Measurements from ENCODE around the gene CSF1R.
A peak's percentile ranks its signal among the peaks of the same experiment; 100 is the strongest.

The CSF1R gene

GRCh38 chr5:150085950-150086715 is at the start of gene CSF1R:
CSF1R (minus strand) TSS chr5:150086554; CDS start chr5:150086427, 127 bp downstream.
- DNase-seq: no peak

DNA sequence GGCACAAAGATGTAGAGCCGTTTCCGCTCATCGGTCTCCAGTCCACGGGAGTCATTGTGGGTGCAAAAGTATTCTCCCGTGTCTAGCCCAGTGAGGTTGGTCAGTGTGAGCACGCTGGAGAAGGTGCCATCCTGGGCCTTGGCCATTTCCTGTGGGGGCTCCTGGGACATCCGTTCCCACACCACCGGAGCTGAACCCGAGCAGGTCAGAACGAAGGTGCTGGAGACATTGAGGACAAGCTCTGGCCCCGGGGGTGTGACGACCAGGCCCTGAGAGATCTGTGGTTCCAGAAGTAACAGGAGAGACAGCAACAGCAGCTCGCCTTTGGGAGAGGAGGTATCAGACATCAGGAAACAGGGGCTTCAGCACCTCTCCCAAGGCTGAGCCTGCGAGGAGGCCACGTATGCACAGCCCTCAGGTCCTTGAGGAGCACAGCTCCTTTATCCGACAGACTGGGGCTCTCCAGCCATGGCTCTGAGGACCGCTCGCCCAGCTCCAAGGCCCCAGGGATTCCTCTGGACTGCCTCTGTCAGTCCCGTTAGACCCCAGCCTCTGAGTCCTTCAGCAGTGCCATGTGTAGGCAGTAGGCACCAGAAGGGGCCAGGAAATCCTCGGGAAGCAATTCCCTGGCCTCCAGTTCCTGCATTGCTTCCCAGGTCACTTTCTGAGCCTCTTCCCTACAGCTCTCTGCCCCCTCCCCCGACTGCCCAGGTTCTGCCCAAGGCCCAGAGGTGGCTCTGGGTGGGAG is 49.4 kb upstream of the CSF1R start:
- DNase-seq: no peak

- no peak for DNase-seq
These were observed 47.8 kb upstream of the CSF1R start for GRCh38 chr5:150134198-150134588.

DNA sequence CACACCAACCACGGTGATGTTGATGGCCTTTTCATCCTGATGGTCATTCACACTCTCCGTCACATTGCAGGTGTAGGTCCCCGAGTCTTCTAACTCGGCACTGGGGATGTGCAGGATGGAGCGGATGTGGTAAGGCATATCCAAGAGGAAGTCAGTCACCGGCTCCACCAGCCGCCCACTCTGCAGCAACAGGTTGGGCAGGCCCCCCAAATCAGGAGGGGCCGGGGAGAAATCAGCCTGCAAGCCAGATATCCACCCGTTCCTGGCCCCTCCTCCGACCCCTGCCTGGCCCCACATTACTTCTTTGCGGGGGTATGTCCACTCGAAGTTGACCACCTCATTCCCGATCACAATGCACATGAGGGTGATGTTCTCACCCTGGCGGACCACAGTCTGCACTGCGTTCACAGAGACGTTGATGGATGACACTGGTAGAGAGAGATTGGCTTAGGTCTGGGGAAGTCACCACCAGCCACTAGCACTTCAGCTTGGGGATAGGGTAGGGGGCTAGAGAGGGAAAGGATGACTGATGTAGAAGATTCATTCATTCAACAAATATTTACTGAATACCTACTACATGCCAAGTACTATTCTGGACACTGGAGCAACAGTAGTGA is 47.3 kb upstream of the CSF1R start:
- no peak for DNase-seq

DNA sequence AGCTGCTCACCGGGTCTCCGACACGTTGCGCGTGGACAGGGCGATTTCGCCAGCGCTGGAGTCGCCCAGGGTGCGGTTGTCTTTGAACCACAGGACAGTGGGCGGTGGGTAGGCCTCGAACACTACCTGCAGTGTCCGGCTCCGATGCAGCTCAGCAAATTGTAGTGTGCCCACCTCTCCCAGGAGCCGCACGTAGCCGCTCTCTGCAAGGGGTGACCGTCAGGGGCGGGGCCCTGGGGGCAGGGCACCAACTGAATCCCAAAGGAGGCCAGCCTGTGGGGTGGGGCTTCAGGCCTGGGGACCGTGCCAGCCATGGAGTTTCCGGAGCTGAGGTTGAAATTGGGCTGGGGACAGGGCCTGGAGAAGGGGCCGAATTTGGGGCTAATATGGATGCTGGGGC is 46.4 kb upstream of the CSF1R start:
- DNase-seq: no peak

DNA sequence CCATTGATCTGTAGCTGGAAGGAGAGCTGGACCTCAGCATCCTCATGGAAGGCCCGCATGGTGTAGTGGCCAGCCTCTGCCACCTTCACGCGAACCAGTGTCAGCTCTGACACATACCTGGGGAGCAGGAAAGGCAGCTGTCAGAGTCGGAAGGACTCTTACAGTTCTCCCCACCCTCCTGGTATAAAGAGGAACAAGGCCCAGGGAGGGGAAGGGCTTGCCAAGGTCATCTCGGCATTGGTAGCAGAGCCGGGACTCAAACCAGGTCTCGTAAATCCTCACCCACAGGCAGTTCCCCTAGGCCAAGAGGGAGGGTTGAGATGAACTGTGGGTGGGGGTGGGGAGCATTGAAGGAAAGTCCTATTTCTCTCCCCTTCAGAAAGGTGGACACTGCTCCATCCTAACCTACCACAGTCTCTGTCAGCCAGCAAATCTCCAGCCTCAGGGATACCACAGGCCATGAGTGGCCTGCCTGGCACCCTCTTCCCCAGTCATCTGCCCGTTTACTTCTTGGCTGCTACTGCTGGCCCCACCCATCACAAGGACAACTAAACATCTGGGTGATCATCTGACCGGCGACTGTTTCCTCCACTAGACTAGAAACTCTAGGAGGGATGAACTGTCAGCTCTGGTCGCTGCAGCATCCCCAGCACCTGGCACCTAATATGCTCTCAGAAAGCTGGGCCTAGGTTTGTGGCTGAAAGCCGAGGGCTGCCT is 45.8 kb upstream of the CSF1R start:
- no peak for DNase-seq

DNA sequence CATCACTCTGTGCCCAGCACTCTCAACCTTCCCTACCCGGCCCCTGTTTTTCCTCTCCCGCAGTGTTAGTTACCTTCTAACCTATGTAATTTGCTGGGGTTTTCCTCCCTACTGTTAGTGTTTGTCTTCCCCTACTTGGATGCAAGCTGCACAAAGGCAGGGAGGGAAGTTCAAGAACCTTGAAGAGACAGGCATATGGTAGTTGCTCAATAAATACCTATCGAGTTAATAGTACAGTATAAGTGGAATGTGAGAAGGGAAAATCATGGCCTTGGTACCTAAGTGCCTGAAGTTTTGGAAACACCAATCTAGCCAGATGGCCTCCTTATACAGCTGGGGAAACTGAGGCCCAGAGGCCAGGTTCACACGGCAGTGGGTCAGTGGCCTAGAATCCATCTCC is 45.1 kb upstream of the CSF1R start:
- no peak for DNase-seq

- DNase-seq: no peak
These were observed 44.2 kb upstream of the CSF1R start for GRCh38 chr5:150130493-150130922.

DNA sequence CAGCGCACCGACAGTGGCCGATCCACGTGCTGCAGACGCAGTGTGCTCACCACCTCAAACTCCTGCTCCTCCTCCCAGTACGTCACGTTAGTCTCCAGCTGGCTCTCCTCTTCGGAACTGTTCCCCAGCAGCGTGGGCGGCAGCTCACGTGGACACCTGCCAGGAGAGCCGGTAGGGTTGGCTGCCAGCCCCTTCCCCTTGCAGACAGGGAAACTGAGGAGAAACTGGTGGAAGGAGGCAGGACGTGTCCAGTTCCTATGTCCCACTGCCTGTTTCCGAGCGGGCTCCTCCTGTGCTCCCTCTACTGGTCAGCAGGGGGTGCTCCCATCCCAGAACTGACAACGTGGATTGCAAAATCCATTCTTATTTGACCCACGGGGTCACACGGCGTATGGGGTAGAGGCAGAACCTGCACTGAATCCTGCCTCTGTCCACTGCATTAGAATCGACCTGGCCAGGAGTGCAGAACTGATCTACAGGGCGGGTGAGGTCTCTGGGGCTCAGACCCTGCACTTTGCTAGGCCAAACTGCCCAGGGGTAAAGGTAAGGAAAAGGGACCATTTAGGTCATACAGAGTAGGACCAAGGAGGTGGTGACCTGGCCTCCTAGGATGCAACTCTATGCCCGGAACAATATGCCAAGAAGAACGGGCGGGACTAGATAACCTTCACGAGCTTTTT is 43.6 kb upstream of the CSF1R start:
- DNase-seq: peak; percentile 71

DNA sequence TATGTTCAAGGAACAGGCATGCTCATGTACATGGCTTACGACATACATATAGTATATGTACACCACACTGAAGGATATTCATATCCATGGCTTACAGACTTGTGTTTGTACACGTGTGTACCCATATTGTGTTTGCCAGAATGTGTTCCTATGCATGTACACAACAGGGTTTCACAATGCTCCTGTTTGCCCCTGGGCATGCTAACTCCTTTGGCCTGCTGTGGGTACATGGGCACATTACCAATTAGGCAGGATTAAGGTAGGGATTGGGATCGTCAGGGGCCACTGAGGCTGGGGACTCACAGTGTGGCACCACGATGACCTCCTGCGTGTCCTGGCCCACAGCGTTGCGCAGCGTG is 43.1 kb upstream of the CSF1R start:
- DNase-seq: no peak

- DNase-seq: no peak
These were observed 40.5 kb upstream of the CSF1R start for GRCh38 chr5:150126921-150127265.

DNA sequence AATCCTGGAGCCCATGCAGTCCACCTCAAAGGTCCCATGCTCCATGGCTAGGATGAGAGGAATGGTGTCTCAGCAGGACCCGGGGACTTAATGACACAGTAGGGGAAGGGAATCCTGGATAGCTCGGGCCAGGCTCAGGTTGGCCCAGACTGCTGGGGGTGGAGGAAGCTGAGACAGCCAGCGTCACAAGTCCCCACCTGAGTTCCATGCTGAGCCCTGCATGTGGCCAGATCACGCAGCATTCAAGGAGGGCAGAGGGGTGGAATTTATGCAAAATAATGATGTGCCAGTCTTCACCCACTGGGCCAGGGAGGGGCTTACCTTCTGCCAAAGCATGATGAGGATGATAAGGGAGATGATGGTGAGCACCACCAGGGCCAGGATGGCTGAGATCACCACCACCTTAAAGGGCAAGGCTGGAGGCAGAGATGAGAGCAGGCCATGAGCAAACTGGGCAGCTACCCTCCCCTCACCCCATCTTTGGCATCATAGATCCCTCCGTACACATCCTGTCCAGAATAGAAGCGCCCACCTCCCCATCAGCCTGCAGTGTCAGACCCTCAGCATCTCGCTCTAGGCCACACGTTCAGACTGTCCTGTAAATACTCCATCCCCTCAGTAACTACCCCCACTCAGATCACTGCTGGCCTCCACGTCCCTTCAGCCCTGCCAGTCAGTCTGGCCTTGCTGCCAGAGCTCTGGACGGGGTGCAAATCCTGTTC is 40.0 kb upstream of the CSF1R start:
- DNase-seq: no peak

DNA sequence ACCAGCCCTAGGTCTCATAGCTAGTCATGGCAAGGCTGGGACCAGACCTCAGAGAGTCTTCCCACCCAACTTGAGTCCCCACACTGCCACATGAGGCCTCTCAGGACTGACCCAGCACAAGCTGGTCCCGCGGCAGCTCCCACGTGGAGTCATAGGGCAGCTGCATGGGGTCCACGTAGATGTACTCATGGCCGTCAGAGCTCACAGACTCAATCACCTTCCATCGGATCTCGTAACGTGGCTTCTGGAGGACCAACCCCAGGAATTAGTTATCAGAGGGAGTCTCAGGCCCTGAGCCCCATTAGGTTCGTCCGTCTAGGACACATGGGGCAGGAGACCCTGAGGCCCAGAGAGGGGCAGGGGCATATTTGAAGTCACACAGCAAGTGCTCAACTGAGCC is 39.0 kb upstream of the CSF1R start:
- DNase-seq: no peak

DNA sequence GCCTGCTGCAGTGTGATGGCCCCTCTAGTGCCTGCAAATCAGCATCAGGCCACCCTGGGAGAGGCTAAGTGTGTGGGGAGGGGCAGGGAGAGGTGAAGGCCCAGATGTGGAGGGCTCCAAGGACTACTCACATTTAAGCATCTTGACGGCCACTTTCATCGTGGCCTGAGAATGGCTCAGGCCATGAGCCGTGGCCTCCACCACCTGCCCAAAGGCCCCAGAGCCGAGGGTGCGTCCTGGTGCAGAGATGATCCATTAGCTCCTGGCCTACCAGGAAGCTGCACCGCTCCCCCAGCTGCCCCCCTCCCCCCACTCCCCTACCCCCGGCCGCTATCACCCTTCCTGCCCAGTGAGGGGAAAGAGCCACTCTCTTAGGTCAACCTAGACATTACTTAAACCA is 38.2 kb upstream of the CSF1R start:
- no peak for DNase-seq

DNA sequence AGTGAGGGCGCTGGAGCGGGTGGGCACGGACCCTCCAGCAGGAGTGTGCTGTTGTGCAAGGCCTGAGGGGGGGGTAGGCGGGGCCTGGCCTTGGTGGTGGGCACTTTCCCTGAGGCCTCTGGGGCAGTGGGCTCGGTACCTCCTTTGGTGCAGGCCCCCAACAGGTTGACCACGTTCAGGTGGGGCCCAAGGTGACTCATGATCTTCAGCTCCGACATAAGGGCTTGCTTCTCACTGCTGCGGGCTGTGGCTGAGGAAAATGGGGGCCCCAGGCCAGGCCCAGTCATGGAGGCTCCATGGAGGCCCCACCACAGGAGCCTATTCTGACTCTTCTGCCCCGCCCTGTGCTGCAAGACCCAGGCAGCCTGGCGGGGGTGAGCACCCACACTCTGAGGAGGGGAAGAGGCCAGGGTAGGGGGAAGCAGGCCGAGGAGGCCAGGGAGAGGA is 37.8 kb upstream of the CSF1R start:
- no peak for DNase-seq

DNA sequence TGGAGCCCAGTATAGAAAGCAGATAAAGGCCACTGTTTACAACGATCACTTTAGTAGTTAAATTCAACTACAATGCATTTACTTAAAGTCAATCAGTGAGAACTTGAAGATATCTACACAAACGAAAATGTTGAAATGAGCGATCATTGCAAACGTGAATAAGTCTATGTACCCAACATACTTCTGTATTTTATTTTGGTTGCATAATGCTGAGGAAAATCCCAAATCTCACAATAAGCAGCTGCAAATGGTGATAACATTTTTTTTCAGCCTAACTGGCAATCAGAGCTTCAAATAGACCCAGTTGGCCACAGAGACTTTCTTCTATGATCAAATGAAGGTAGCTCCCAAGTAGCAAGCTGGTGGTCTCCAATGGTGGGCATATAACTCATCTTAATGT is 37.2 kb upstream of the CSF1R start:
- DNase-seq: no peak

- DNase-seq: no peak
These were observed 36.5 kb upstream of the CSF1R start for GRCh38 chr5:150122536-150123481.

DNA sequence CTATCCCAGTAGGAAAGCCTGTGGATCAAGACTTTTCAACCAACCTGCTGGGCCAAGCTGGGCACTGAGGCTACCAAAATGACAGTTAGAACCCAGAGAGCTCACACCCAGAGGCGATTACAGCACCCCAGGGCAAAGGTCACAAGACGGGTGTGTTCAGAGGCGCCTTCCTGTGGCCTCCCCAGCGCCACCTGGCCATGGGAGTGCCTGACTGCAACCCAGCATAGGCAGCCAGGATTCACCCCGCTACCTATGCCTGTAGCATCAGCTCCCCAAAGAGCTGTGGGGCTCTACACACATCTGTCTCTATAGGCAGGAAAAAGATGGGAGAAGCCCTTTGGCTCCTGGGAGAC is 35.8 kb upstream of the CSF1R start:
- DNase-seq: peak; percentile 64

DNA sequence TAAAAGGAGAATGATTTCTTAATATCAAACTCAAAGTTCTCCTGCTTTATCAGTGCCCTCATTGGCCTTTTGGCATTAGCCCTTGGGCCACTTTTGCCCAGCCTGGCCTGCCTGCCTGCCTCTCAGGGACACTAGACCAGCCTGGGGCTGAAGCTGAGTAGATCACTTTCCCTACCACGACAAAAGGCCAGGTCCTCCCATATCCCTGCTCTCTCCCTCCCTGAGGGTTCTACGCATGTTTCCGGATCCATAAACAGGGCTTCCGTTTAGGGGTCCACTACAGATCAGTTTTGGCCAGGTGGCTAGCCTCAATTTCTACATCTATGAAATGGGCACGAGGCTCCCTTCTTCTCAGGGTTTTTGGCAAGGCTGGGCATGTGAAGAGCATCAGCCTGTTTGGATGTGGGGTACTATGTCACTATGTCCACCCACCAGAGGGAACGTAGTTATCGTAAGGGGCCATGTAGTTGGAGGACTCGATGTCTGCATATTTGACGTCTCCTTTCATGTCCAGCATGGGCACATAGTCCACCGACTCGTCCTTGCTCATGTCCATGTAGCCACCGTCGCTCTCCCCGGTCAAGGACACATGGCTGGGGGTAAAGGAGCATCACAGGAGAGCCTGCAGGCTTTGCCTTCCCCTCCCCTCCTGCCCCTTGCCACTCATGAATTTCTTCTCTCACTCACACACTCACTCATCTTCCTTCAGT is 35.2 kb upstream of the CSF1R start:
- DNase-seq: no peak

Measured in activated CD4-positive, alpha-beta T cell treated with anti-CD3 and anti-CD28 coated beads, Interleukin-2, Interleukin-6, amounts not matched to agents 100 ng/mL and 50 ng/mL, durations not matched to agents 16 hours and 8 hours (primary cell).